ENCODE measurements around the gene PUS3.
A peak's percentile ranks its signal among the peaks of the same experiment; 100 is the strongest.

GRCh38 chr11:125941619-125942611 lies 38.9 kb upstream of the PUS3 start:
- TF ChIP-seq CTCF (IDR thresholded peaks at IDR 0.05) (peak in 5 of 6 experiments; percentile 9 to 64 (median 49)), POLR2A (IDR thresholded peaks at IDR 0.05) (no peak)

Data from Peyer's patch (tissue), 4 donors.